Upper lobe of left lung (tissue), 6 donors: ENCODE measurements around the gene AGR2. TPM values are rescaled to one million over a fixed set of nuclear protein-coding genes. Genes with fewer than 3 reads are reported as not detected.

Source experiments
- ATAC-seq, 2 donors: fragments of 200-7000 bp; cut with Tn5 transposase; one replicate each; pipeline ENCODE4 v1.9.1; 2022; ENCODE audit warnings: mild to moderate bottlenecking in 2 of 2, moderate library complexity in 2 of 2; ENCODE audit not compliant: low FRiP score in 2 of 2
- DNase-seq, 2 donors: peaks; one replicate each; pipeline ENCODE4 v3.0.0-alpha.2; 2019 to 2020
- H3K27ac ChIP-seq, 4 donors: fragments of 200-600 bp; sonication (generic); one replicate each; pipeline ENCODE4 v1.5.1; 2016 to 2019
- H3K27me3 ChIP-seq, 4 donors: fragments of 200-600 bp; sonication (generic); one replicate each; pipeline ENCODE4 v1.5.1; 2017 to 2019
- H3K36me3 ChIP-seq, 4 donors: fragments of 200-600 bp; sonication (generic); one replicate each; pipeline ENCODE4 v1.5.1; 2016 to 2019
- H3K4me1 ChIP-seq, 4 donors: fragments of 200-600 bp; sonication (generic); one replicate each; pipeline ENCODE4 v1.5.1; 2018 to 2019
- H3K4me3 ChIP-seq, 4 donors: fragments of 200-600 bp; sonication (generic); one replicate each; pipeline ENCODE4 v1.5.1; 2017 to 2019; ENCODE audit warnings: mild to moderate bottlenecking in 2 of 4, moderate library complexity in 1 of 4
- H3K9me3 ChIP-seq, 4 donors: fragments of 200-600 bp; sonication (generic); one replicate each; pipeline ENCODE4 v1.5.1; 2018 to 2019
- CTCF ChIP-seq, 6 experiments: fragments of 450-650 bp in 4 of 6; fragments of 200-600 bp in 2 of 6; sonication (generic) in 2 of 6; IDR thresholded peaks; one replicate each; pipeline ENCODE4 v1.5.1; 2016 to 2019; ENCODE audit warnings: antibody characterized with exemption in 6 of 6
- EP300 ChIP-seq, 4 donors: sonication (generic); formaldehyde crosslinking; IDR thresholded peaks; one replicate each; pipeline ENCODE4 v1.5.1; 2017; ENCODE audit warnings: antibody characterized with exemption in 4 of 4, control low read depth in 2 of 4
- POLR2A ChIP-seq, 4 donors: fragments of 450-650 bp; IDR thresholded peaks; one replicate each; pipeline ENCODE4 v1.5.1; 2016 to 2017; ENCODE audit warnings: antibody characterized with exemption in 4 of 4, mild to moderate bottlenecking in 2 of 4
- POLR2AphosphoS5 ChIP-seq, 2 donors: sonication (generic); formaldehyde crosslinking; IDR thresholded peaks; one replicate each; pipeline ENCODE4 v1.5.1; 2017; ENCODE audit warnings: antibody characterized with exemption in 2 of 2
- WGBS, 2 donors: methylation state at CpG; one replicate each; pipeline ENCODE4 v1.1.5; 2017 to 2018; 5-methylcytosine and 5-hydroxymethylcytosine counted together
- total RNA-seq, 6 donors: library from RNA; depleted of rRNA in 4 of 6; stranded (reverse); fragments of >200 nt in 4 of 6; gene quantifications; one replicate each; pipeline versions ENCODE4 v1.1.0 to v1.2.1, GENCODE V29; 2016 to 2021
- donor health status: DM: no; HTN: no; CAD: no; lungs with moderate emphysema.
- donor health status: DM: no; HTN: yes; CAD: no; lungs with severe emphysema.

AGR2 gene
- total RNA-seq, 6 donors from 2014 or later = 6.3 to 126 (median 44.8) TPM

DNA sequence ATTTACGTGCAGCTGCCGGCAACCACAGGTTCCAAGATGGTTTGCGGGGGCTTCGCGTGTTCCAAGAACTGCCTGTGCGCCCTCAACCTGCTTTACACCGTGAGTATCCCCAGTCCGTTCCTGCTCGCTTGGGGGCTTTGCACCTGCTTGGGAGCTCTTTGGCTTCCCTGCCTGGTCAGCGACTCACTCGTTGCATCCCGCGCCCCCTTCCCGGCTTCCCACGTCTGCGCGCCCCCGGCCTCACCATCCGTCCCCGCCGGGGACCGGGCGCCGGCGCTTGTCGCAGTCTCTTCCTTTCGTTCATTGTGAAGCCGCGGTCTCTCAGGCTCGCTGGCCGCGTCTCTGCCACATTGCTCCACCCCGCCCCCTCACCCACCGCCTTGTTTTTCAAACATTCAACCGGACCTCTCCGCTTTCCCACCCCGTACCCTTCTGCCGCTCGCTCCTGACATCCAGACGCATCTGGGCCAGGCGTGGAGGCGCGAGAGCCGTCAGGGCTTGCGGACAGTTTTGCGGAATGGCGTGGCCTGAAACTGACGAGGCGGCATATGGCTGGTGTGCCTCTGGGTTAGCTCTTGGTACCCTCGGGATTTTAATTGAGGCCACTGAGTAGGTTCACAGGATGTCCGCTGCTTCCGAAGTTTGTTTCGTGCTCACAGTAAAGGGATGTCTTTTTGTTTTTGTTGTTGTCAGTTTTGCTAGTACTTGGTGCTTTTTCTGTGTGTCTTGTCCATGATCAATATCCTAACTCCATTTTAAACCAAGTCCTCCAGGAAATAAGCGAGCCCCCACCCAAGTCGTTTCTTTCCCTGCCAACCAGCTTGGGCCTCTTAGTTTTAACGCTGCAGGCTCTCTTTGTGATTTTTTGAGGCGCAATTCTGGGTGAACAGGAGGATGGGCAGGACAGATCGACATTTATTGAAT lies 50.6 kb downstream of the AGR2 start:
- ATAC-seq = peak; percentile 31 to 60
- WGBS, 2 donors = 4% methylated on average over 39 to 58 of the region's 58 CpGs
- H3K27ac ChIP-seq = peak overlapping the region; percentile 70 to 83 (median 78)
- peaks cover 0 to 23% (median 4%) of the 10 kb centered on the region in 4 donors for H3K4me1 ChIP-seq
- no peaks in the 10 kb centered on the region for H3K9me3 ChIP-seq
- TF ChIP-seq POLR2A (IDR thresholded peaks at IDR 0.05) = no peak
- TF ChIP-seq POLR2AphosphoS5 (IDR thresholded peaks at IDR 0.05) = no peak
- no peak for TF ChIP-seq EP300 (IDR thresholded peaks at IDR 0.05)
- no peak for TF ChIP-seq CTCF (IDR thresholded peaks at IDR 0.05)
- no peaks in the 10 kb centered on the region for H3K27me3 ChIP-seq
- H3K4me3 ChIP-seq = peak overlapping the region; percentile 61 to 87 (median 74)
- peak; percentile 44 to 88 for DNase-seq
- no peaks in the 10 kb centered on the region for H3K36me3 ChIP-seq

- Histone ChIP-seq H3K4me1 (peaks cover 0 to 23% (median 4%) of the 10 kb centered on the region in 4 donors), H3K9me3 (no peaks in the 10 kb centered on the region), H3K36me3 (no peaks in the 10 kb centered on the region), H3K27ac (peak within 1 kb of the TSS; percentile 70 to 83 (median 78)), H3K27me3 (no peaks in the 10 kb centered on the region), H3K4me3 (peak within 1 kb of the TSS; percentile 61 to 87 (median 74))
- TF ChIP-seq EP300 (IDR thresholded peaks at IDR 0.05) (no peak), POLR2A (IDR thresholded peaks at IDR 0.05) (peak in 3 of 4 donors; percentile 57 to 91 (median 72)), CTCF (IDR thresholded peaks at IDR 0.05) (no peak), POLR2AphosphoS5 (IDR thresholded peaks at IDR 0.05) (peak; percentile 15 to 53)
- peak; percentile 95 to 96 for DNase-seq
- 10 to 11% methylated on average over 13 to 16 of the region's 48 CpGs for WGBS, 2 donors
- ATAC-seq = peak; percentile 92 to 95
These were observed 51.5 kb downstream of the AGR2 start, which contains the start of gene TSPAN13 for GRCh38 chr7:16753102-16753931. Gene TSPAN13, plus strand, starts transcription at chr7:16753755. Its CDS starts 213 bp downstream, at chr7:16753968.

DNA sequence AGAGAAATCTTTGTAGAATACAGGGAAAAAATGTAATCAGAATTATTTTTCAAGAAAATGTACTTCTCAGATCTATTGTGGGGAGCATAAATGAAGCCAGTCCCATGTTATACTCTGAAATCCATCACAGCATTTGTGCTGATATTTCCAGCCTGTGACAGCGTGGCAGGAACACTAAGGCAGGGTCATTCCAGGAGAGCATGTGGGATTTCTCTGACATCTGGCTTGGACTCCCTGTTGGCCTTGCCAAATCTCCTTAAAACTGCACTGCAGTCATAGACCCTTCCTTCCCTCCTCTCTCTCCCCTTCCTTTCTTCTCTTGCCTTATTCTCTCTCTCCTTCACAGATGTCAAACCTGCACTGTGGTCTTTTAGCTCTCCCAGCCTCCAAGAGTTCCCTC lies 57.7 kb downstream of the AGR2 start:
- Histone ChIP-seq H3K27ac (no peak overlapping the region), H3K36me3 (no peaks in the 10 kb centered on the region), H3K4me1 (peaks cover 0 to 6% (median 4%) of the 10 kb centered on the region in 4 donors), H3K9me3 (no peaks in the 10 kb centered on the region), H3K4me3 (no peak overlapping the region), H3K27me3 (no peaks in the 10 kb centered on the region)
- TF ChIP-seq POLR2AphosphoS5 (IDR thresholded peaks at IDR 0.05) (peak in 1 of 2 donors; percentile 50), EP300 (IDR thresholded peaks at IDR 0.05) (no peak)
- DNase-seq (no peak), ATAC-seq (no peak)
- 53 to 84% methylated on average over 1 of the region's 1 CpG for WGBS, 2 donors

GRCh38 chr7:16745645-16746044 lies 59.2 kb downstream of the AGR2 start:
- Histone ChIP-seq H3K36me3 (no peaks in the 10 kb centered on the region), H3K27ac (no peak overlapping the region), H3K27me3 (no peaks in the 10 kb centered on the region), H3K9me3 (no peaks in the 10 kb centered on the region), H3K4me1 (peaks cover 0 to 7% (median 4%) of the 10 kb centered on the region in 4 donors), H3K4me3 (no peak overlapping the region)
- DNase-seq = no peak
- 58 to 69% methylated on average over 2 of the region's 2 CpGs for WGBS, 2 donors
- TF ChIP-seq CTCF (IDR thresholded peaks at IDR 0.05) = no peak
- no peak for TF ChIP-seq POLR2A (IDR thresholded peaks at IDR 0.05)
- no peak for ATAC-seq
